ENCODE results near the gene CYP3A7. TPM values are rescaled to one million over a fixed set of nuclear protein-coding genes. Genes with fewer than 3 reads are reported as not detected.

Gene CYP3A7
- total and polyA plus RNA-seq, 9 of the 15 experiments (the other 6 are each of a cell fraction or from before 2014, with no cell fraction given): 0.20 TPM; not detected in 8

- TF ChIP-seq, protein P1, sequence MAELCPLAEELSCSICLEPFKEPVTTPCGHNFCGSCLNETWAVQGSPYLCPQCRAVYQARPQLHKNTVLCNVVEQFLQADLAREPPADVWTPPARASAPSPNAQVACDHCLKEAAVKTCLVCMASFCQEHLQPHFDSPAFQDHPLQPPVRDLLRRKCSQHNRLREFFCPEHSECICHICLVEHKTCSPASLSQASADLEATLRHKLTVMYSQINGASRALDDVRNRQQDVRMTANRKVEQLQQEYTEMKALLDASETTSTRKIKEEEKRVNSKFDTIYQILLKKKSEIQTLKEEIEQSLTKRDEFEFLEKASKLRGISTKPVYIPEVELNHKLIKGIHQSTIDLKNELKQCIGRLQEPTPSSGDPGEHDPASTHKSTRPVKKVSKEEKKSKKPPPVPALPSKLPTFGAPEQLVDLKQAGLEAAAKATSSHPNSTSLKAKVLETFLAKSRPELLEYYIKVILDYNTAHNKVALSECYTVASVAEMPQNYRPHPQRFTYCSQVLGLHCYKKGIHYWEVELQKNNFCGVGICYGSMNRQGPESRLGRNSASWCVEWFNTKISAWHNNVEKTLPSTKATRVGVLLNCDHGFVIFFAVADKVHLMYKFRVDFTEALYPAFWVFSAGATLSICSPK (IDR thresholded peaks at IDR 0.05; ENCODE audit: borderline replicate concordance): no peak
- TF ChIP-seq, protein P2, sequence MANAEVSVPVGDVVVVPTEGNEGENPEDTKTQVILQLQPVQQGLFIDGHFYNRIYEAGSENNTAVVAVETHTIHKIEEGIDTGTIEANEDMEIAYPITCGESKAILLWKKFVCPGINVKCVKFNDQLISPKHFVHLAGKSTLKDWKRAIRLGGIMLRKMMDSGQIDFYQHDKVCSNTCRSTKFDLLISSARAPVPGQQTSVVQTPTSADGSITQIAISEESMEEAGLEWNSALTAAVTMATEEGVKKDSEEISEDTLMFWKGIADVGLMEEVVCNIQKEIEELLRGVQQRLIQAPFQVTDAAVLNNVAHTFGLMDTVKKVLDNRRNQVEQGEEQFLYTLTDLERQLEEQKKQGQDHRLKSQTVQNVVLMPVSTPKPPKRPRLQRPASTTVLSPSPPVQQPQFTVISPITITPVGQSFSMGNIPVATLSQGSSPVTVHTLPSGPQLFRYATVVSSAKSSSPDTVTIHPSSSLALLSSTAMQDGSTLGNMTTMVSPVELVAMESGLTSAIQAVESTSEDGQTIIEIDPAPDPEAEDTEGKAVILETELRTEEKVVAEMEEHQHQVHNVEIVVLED (CRISPR knock-in tag; IDR thresholded peaks at IDR 0.05): no peak
- TF ChIP-seq TOE1 (IDR thresholded peaks at IDR 0.05; ENCODE audit: borderline replicate concordance) (no peak), TOE1 (CRISPR knock-in tag; IDR thresholded peaks at IDR 0.05; ENCODE audit: borderline replicate concordance, low read depth) (no peak), ZFP30 (CRISPR knock-in tag; IDR thresholded peaks at IDR 0.05; ENCODE audit: borderline replicate concordance) (no peak), DMBX1 (CRISPR knock-in tag; IDR thresholded peaks at IDR 0.05; ENCODE audit: borderline replicate concordance) (no peak), TAF1 (IDR thresholded peaks at IDR 0.05; ENCODE audit: control insufficient read depth, extremely low read depth, insufficient read depth, low read length, severe bottlenecking) (no peak), CHD2 (IDR thresholded peaks at IDR 0.05; ENCODE audit: low read depth, low read length) (no peak)
Measured at GRCh38 chr7:99733003-99733402, 2.0 kb downstream of the CYP3A7 start (continued).
